Heart right ventricle (tissue), 16 donors: Measurements from ENCODE around the gene UTP25. TPM values are rescaled to one million over a fixed set of nuclear protein-coding genes. Genes with fewer than 3 reads are reported as not detected.

Source experiments
- ATAC-seq, 8 donors: fragments of 200-7000 bp; cut with Tn5 transposase; one replicate each; pipeline ENCODE4 v1.9.1; 2020; ENCODE audit warnings: mild to moderate bottlenecking in 8 of 8, moderate library complexity in 8 of 8, moderate number of reproducible peaks in 1 of 8
- DNase-seq, 2 donors: peaks; one replicate each; pipeline ENCODE4 v3.0.0-alpha.2; 2020
- H3K27ac ChIP-seq, 10 donors: fragments of 200-600 bp; sonication (generic) in 2 of 10; one replicate each; pipeline versions ENCODE4 v1.5.0 to v1.8.0; 2020 to 2022; ENCODE audit warnings: mild to moderate bottlenecking in 3 of 10
- H3K27me3 ChIP-seq, 7 donors: fragments of 200-600 bp; one replicate each; pipeline ENCODE4 v1.8.0; 2021 to 2022; ENCODE audit warnings: mild to moderate bottlenecking in 2 of 7
- H3K36me3 ChIP-seq, 9 donors: fragments of 200-600 bp; sonication (generic) in 1 of 9; one replicate each; pipeline versions ENCODE4 v1.5.0 to v1.8.0; 2020 to 2022; ENCODE audit warnings: mild to moderate bottlenecking in 2 of 9
- H3K4me1 ChIP-seq, 9 donors: fragments of 200-600 bp; sonication (generic) in 1 of 9; one replicate each; pipeline versions ENCODE4 v1.5.0 to v1.8.0; 2020 to 2022; ENCODE audit warnings: mild to moderate bottlenecking in 4 of 9
- H3K4me3 ChIP-seq, 10 donors: fragments of 200-600 bp; sonication (generic) in 2 of 10; one replicate each; pipeline versions ENCODE4 v1.5.0 to v1.8.0; 2020 to 2022; ENCODE audit warnings: mild to moderate bottlenecking in 7 of 10, moderate library complexity in 2 of 10
- H3K9me3 ChIP-seq, 11 donors: fragments of 200-600 bp in 10 of 11; sonication (generic) in 2 of 11; one replicate each; pipeline versions ENCODE4 v1.5.0 to v1.8.0; 2013 to 2022; ENCODE audit warnings: mild to moderate bottlenecking in 2 of 11, control low read depth in 1 of 11, moderate library complexity in 1 of 11
- CTCF ChIP-seq, 9 donors: fragments of 200-600 bp; sonication (generic) in 2 of 9; IDR thresholded peaks; one replicate each; pipeline versions ENCODE4 v1.5.0 to v1.8.0; 2021 to 2022; ENCODE audit warnings: antibody characterized with exemption in 9 of 9, mild to moderate bottlenecking in 5 of 9, moderate library complexity in 1 of 9
- WGBS, 2 donors: extraction: QIAGEN DNeasy Blood & Tissue Kit; methylation state at CpG; one replicate each; pipeline ENCODE4 v1.1.7; 2013; ENCODE audit warnings: inconsistent platforms in 1 of 2; 5-methylcytosine and 5-hydroxymethylcytosine counted together
- intact Hi-C, 10 donors: fragments of 100-400 bp; cut with DNase I; formaldehyde crosslinking; loops; one replicate each; pipeline versions ENCODE4 v1.11.1 to v1.14.2; 2022
- polyA plus RNA-seq, 2 donors: library from polyadenylated mRNA; stranded (reverse); fragments of 200-250 nt; gene quantifications; one replicate each; pipeline ENCODE4 v1.2.3, GENCODE V29; 2013
- total RNA-seq, 10 donors: library from RNA; stranded (reverse); fragmentation: NEBNext Ultra II Directional in 3 of 10; extraction: Animal tissue kit (Norgen Biotek cat#: 25700) in 3 of 10; gene quantifications; one replicate each; pipeline versions ENCODE4 v1.2.1 to v1.2.4, GENCODE V29; 2021 to 2023
- donor health status: Arrhythmogenic right ventricular cardiomyopathy.
- donor health status: ischemic (EF 13 %, LVEDD 7.1; RV severe dilation, severe dysfunction).
- donor health status: healthy with polysubstance abuse.
- donor health status: DM: no; HTN: yes; CAD: no.
- donor health status: DM: no; HTN: no; CAD: no.
- donor health status: ischemic (EF 25% LVEDD 6.9; RV normal size, moderate dysfunction).
- donor health status: ischemic (EF 25% LVEDD 5.7; RV mildly dilated, moderate dysfunction).
- donor health status: healthy.
- donor health status: DM: yes; HTN: yes; CAD: no.
- donor health status: Ischemic cardiomyopathy.
- donor health status: ischemic (EF 35%, LVEDD 5.7; RV mildly dilated, moderate dysfunction).
- donor health status: nonischemic (EF 11% LVEDD 7.7; RV severe dilation, severe dysfunction).
- donor health status: DM: yes; HTN: yes; CAD: no.
- donor health status: PGD.
- donor health status: ischemic (EF 29% LVEDD 5.4; RV normal size, mild dysfunction).
- donor health status: nonischemic (EF 23%, LVEDD 6.1; RV moderate dilation, normal function).

UTP25 gene
- total and polyA plus RNA-seq, 12 donors: 0.73 to 4.2 (median 3.1) TPM

GRCh38 chr1:209840611-209841010 is 12.8 kb downstream of the UTP25 start:
- H3K4me3 ChIP-seq: no peak overlapping the region
- intact Hi-C loops: no loop called here
- 89 to 92% methylated on average over 5 of the region's 5 CpGs for WGBS, 2 donors
- ATAC-seq (no peak), DNase-seq (no peak)
- H3K27ac ChIP-seq: peak overlapping the region in 1 of 10 donors; percentile 54
- H3K9me3 ChIP-seq: no peaks in the 10 kb centered on the region
- no peak for TF ChIP-seq CTCF (IDR thresholded peaks at IDR 0.05)
- peaks cover 0 to 19% (median 0%) of the 10 kb centered on the region in 9 donors for H3K4me1 ChIP-seq
- H3K36me3 ChIP-seq: peaks cover 0 to 100% (median 60%) of the 10 kb centered on the region in 9 donors
- no peaks in the 10 kb centered on the region for H3K27me3 ChIP-seq

- Histone ChIP-seq H3K4me1 (peaks cover 0 to 15% (median 0%) of the 10 kb centered on the region in 9 donors), H3K4me3 (no peak overlapping the region), H3K27me3 (no peaks in the 10 kb centered on the region), H3K9me3 (no peaks in the 10 kb centered on the region), H3K36me3 (peaks cover 0 to 100% (median 46%) of the 10 kb centered on the region in 9 donors), H3K27ac (no peak overlapping the region)
- ATAC-seq: peak in 2 of 8 donors; percentile 65 to 77
- no peak for DNase-seq
- intact Hi-C loops: loop anchor here in 1 of 10 donors (5.0 kb wide), 1 partner anchor 863 kb away; no protein-coding TSS in a partner anchor
- TF ChIP-seq CTCF (IDR thresholded peaks at IDR 0.05): no peak
- WGBS, 2 donors: 58 to 74% methylated on average over 6 of the region's 6 CpGs
These were observed 17.1 kb downstream of the UTP25 start for GRCh38 chr1:209844695-209845407.

GRCh38 chr1:209845408-209845725 is 17.6 kb downstream of the UTP25 start:
- peak in 1 of 8 donors; percentile 62 for ATAC-seq
- TF ChIP-seq CTCF (IDR thresholded peaks at IDR 0.05): no peak

GRCh38 chr1:209849388-209849787 is 21.6 kb downstream of the UTP25 start:
- peaks cover 0 to 99% (median 17%) of the 10 kb centered on the region in 9 donors for H3K36me3 ChIP-seq
- intact Hi-C loops: loop anchor here in 1 of 10 donors (5.0 kb wide), 1 partner anchor 867 kb away; no protein-coding TSS in a partner anchor
- DNase-seq (no peak), ATAC-seq (no peak)
- H3K4me1 ChIP-seq: peaks cover 0 to 8% (median 0%) of the 10 kb centered on the region in 9 donors
- 92 to 93% methylated on average over 5 of the region's 5 CpGs for WGBS, 2 donors
- H3K9me3 ChIP-seq: no peaks in the 10 kb centered on the region
- no peak for TF ChIP-seq CTCF (IDR thresholded peaks at IDR 0.05)
- H3K27me3 ChIP-seq: no peaks in the 10 kb centered on the region
- H3K4me3 ChIP-seq: no peak overlapping the region
- H3K27ac ChIP-seq: no peak overlapping the region

More at GRCh38 chr1:209845408-209845725, 17.6 kb downstream of the UTP25 start:
- H3K27me3 ChIP-seq: no peaks in the 10 kb centered on the region
- no peak for DNase-seq
- H3K36me3 ChIP-seq: peaks cover 0 to 100% (median 43%) of the 10 kb centered on the region in 9 donors
- no peak overlapping the region for H3K27ac ChIP-seq
- H3K9me3 ChIP-seq: no peaks in the 10 kb centered on the region
- intact Hi-C loops: loop anchor here in 1 of 10 donors (5.0 kb wide), 1 partner anchor 863 kb away; no protein-coding TSS in a partner anchor
- peaks cover 0 to 10% (median 0%) of the 10 kb centered on the region in 9 donors for H3K4me1 ChIP-seq
- H3K4me3 ChIP-seq: no peak overlapping the region
- 48 to 64% methylated on average over 1 of the region's 1 CpG for WGBS, 2 donors
